KOPT-K1 (cell line): Measurements from ENCODE around the gene WDR31.
A peak's percentile ranks its signal among the peaks of the same experiment; 100 is the strongest.
"Not testable (repeated sequence)": the region's sequence is repeated elsewhere in the genome, so short reads cannot be mapped to it uniquely, and the experiment has no call there.

Experiments
- H3K27ac ChIP-seq: fragments of 200-600 bp; sonication (generic); 2 replicates; pipeline ENCODE4 v1.5.1; 2016; ENCODE audit warnings: antibody characterized with exemption, mild to moderate bottlenecking, low read depth, low read length; ENCODE audit not compliant: poor library complexity, severe bottlenecking
- H3K36me3 ChIP-seq: fragments of 200-600 bp; sonication (generic); 2 replicates; pipeline ENCODE4 v1.5.1; 2017; ENCODE audit warnings: antibody characterized with exemption, mild to moderate bottlenecking, low read length, moderate library complexity; ENCODE audit not compliant: insufficient read depth
- H3K9me3 ChIP-seq: fragments of 200-600 bp; sonication (generic); 2 replicates; pipeline ENCODE4 v1.5.1; 2017; ENCODE audit warnings: antibody characterized with exemption, low read length, mild to moderate bottlenecking; ENCODE audit not compliant: insufficient read depth, poor library complexity, severe bottlenecking

The WDR31 gene

DNA sequence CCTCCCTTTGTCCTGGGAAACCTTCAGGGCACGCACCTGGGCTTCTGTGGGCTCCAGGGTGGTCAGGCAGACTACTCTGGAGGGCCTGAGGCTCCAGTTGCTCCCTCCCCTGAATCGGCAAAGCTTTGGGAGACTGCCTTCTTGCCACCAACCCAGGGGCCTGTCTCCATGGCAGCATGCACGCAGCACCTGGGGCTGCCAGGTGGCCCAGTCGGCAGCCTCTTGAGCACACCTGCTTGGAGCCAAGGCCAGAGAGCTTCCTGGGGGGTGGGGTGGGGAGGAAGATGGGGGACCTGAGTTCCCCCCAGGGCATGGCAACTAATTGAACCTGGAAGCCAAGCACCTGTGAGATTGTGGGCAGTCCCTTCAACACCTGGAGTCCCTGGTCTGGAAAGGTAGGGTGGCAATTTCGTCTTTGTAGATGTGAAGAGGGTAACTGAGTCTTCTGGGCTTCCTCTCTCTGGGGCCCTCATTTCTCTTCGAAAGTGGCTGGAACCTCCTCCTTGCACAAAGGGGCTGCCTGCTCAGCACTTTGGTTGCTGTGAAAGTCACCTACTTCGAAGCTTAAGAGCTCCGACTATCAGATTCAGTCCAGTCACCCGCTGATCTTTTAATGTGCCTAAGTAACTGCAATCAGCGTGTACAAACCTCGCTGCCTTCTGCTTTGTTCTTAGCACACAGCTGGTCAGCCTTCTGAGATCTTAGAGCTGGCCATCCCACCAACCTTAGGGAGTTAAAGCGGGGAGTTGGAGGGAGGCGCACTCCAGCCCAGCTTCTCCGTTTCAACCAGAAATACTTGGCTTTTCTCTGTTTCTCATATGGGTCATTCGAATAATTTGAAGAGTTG, 40.9 kb downstream of the WDR31 start:
- Histone ChIP-seq H3K36me3 (peaks cover 2% of the 10 kb centered on the region), H3K9me3 (no peaks in the 10 kb centered on the region), H3K27ac (no peak overlapping the region)

DNA sequence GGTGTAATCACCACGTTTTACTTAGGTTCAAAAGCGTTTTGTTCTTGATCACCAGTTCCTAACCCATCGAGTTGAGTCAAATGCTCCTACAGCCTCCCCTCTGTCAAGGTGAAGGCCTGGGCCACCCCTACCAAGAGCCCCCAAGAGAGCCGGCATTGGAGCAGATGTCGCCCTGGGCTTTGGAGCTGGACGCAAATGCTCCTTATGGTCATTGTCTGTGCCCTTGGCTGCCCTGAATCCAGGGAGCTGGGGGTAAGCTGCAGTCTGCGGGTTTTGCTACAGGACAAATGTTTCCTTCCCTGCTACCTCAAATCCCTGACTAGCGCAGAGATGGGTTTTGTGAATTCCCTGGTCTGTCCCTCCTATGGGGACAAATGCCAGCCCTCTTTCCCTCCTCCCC, 41.8 kb downstream of the WDR31 start:
- no peak overlapping the region for H3K27ac ChIP-seq
- H3K36me3 ChIP-seq = peaks cover 11% of the 10 kb centered on the region
- H3K9me3 ChIP-seq = no peaks in the 10 kb centered on the region

GRCh38 chr9:113296796-113297558, 43.1 kb downstream of the WDR31 start:
- Histone ChIP-seq H3K9me3 (no peaks in the 10 kb centered on the region), H3K27ac (no peak overlapping the region), H3K36me3 (peaks cover 24% of the 10 kb centered on the region)

- H3K27ac ChIP-seq, H3K9me3 ChIP-seq: not testable (repeated sequence)
These were observed 43.8 kb downstream of the WDR31 start for GRCh38 chr9:113296247-113296646.

DNA sequence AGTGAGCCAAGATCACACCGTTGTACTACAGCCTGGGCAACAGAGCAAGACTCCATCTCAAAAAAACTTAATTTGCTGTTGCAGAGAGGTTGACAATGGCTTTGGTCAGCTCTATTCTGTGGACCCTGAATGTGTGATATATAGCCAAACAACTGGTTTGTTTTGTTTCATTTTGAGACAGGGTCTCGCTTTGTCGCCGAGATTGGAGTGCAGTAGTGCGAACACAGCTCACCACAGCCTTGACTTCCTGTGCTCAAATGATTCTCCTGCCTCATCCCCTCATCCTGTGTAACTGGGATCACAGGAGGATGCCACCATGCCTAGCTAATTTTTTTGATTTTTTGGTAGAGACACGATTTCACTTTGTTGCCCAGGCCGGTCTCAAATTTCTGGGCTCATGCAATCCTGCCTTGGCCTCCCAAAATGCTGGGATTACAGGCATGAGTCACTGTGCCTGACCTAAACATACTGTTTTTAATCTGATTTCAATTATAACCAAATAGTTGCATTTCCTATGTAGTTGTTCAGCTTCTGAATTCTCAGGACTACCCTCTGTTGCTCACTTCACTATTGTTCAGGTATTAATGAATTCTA, 46.7 kb downstream of the WDR31 start:
- Histone ChIP-seq H3K36me3 (peaks cover 60% of the 10 kb centered on the region), H3K27ac (no peak overlapping the region), H3K9me3 (no peaks in the 10 kb centered on the region)

More at GRCh38 chr9:113296247-113296646, 43.8 kb downstream of the WDR31 start:
- H3K36me3 ChIP-seq = peaks cover 31% of the 10 kb centered on the region

GRCh38 chr9:113290052-113290607, 49.9 kb downstream of the WDR31 start:
- no peak overlapping the region for H3K27ac ChIP-seq
- H3K36me3 ChIP-seq = peaks cover 92% of the 10 kb centered on the region
- H3K9me3 ChIP-seq = no peaks in the 10 kb centered on the region

DNA sequence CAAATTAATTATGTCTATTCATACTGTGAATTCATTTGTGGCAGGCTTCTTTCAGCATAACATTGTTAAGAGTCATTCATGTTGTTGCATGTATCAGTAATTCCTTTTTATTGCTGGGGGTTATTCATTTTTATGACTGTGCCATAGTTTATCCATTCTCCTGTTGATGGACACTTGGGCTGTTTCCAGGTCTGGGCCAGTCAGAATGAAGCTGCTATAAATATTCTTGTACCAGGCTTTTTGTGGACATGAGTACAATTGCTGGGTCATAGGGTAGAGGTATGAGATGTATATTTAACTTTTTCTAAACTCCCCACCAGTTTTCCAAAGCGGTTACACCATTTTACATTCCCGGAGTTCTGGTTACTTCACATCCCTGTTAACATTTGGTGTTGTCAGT, 51.0 kb downstream of the WDR31 start:
- H3K27ac ChIP-seq = no peak overlapping the region
- no peaks in the 10 kb centered on the region for H3K9me3 ChIP-seq
- H3K36me3 ChIP-seq = peaks cover 100% of the 10 kb centered on the region

DNA sequence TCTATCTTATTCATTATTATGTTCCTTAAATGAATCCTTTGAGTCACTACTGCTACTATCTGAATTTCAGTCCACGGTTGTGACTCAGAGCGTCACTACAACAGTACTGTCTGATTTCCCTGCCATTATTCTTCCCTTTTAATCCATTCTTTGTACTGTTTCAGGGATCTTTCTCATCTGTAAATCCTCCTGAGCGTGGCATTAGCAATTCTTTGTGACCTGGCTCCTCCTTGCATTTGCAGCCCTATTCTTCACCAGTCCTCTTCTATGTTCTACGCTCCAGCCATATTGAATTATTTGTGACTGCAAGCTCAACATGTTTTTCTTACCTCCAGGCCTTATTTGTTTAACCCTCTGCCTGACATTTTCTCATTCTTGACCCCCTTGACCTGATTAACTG, 58.7 kb downstream of the WDR31 start:
- H3K27ac ChIP-seq = no peak overlapping the region
- peaks cover 96% of the 10 kb centered on the region for H3K36me3 ChIP-seq

DNA sequence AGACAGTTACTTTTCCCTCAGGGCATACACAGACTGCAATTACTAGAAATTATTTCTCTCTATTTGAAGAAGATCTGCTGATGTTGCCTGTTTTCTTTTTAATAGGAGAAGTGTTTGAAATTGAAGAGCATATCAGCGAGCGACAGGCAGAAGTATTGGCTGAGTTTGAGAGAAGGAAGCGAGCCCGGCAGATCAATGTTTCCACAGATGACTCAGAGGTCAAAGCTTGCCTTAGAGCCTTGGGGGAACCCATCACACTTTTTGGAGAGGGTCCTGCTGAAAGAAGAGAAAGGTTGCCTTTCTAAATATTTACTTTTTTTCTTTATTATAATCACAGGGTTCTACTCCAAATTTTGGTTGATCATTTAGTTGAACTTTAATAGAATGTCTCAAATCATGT, 61.2 kb downstream of the WDR31 start:
- H3K27ac ChIP-seq = no peak overlapping the region
- peaks cover 72% of the 10 kb centered on the region for H3K36me3 ChIP-seq

More for the DNA sequence above, 58.7 kb downstream of the WDR31 start:
- no peaks in the 10 kb centered on the region for H3K9me3 ChIP-seq

DNA sequence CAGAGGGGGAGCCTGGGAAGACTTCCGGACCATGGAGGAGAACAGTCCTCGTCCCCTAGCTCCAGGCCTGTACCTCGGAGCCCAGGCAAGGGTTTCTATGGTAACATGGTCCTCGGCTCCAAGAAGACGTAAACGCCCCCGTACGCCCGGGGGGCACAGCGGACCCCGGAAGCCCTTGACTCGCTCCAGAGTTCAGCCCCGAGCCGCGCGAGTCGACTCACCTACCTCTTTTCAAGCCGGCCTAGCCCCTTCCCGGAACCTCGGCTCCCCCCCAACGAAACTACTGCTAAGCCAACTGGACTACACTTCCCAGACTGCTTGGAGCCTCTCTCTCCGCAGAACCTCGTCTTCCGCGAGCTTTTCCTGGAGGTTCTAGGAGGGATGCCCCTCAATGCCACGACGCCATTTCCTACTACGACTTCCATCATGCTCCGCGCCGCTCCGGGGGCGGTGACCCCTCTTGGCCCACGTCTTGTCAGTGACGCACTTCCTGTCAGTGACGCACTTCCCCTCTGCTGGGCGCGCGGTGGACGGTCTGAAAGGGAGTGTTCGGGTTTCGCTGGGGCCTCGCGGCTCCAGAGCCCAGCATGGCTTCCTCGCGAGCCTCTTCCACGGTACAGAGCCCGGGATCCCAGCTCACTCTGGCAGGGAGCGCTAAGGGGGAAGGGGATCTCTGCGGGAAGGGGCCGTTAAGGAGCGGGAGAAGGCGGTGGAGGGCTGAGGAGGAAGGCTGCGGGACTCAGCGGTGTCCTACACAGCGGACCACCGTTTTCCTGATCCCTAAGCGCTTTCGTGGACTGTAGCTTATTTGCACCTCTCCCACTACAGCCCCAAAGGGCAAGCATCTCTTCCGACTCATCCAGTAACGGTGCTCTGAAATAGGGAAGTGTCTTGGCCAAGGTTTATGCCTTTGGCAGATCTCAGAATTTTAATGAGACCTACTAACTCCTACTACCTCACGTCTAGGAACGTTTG, 64.6 kb downstream of the WDR31 start, which contains the start of the genes CDC26 and PRPF4:
Gene CDC26 (minus strand): TSS at position 416 of the 975 bp plus-strand sequence. CDS start 3,065 bp downstream, outside the sequence.
Gene PRPF4 (plus strand): TSS at position 502 of the 975 bp plus-strand sequence. CDS start 86 bp downstream, at position 588.
- Histone ChIP-seq H3K27ac (peak within 1 kb of the TSS; percentile 80), H3K9me3 (no peaks in the 10 kb centered on the region), H3K36me3 (peaks cover 67% of the 10 kb centered on the region)

More for the DNA sequence above, 61.2 kb downstream of the WDR31 start:
- no peaks in the 10 kb centered on the region for H3K9me3 ChIP-seq

GRCh38 chr9:113274474-113275156, 65.5 kb downstream of the WDR31 start:
- Histone ChIP-seq H3K27ac (peak overlapping the region; percentile 80), H3K36me3 (peaks cover 67% of the 10 kb centered on the region), H3K9me3 (no peaks in the 10 kb centered on the region)

DNA sequence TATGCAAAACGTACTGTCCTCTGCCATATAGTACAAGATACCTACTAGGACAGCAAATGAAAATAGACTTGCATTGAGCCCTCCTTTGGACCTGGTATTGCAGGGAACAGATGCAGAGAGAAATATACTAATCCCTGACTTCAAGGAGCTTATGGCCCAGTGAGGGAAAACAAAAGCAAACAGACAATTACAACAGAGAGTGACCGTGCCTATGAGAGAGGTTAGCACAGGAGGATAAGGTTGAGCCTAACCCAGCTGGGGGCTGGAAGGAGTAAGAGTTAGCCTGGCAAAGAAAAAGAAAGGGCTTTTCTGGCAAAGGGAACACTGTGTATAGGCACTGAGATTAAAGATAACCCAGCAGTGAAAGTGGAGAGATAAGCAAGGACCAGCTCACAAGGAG, 70.2 kb downstream of the WDR31 start:
- Histone ChIP-seq H3K9me3 (no peaks in the 10 kb centered on the region), H3K27ac (no peak overlapping the region), H3K36me3 (peaks cover 66% of the 10 kb centered on the region)

- peaks cover 66% of the 10 kb centered on the region for H3K36me3 ChIP-seq
- H3K9me3 ChIP-seq = no peaks in the 10 kb centered on the region
- no peak overlapping the region for H3K27ac ChIP-seq
These were observed 70.7 kb downstream of the WDR31 start for GRCh38 chr9:113269355-113269754.
